Mucosa of rectum (tissue), 2 donors: Measurements from ENCODE around the gene ICAM3.
"Not testable (repeated sequence)": the region's sequence is repeated elsewhere in the genome, so short reads cannot be mapped to it uniquely, and the experiment has no call there.

Experiments used
- H3K27ac ChIP-seq, 2 donors: one replicate each; pipeline ENCODE4 v1.7.0; 2013; ENCODE audit warnings: inconsistent platforms in 2 of 2, low read depth in 2 of 2, low read length in 2 of 2
- H3K27me3 ChIP-seq, 2 donors: one replicate each; pipeline ENCODE4 v1.7.0; 2013; ENCODE audit warnings: low read length in 2 of 2; ENCODE audit not compliant: control insufficient read depth in 2 of 2, insufficient read depth in 2 of 2
- H3K36me3 ChIP-seq, 2 donors: one replicate each; pipeline ENCODE4 v1.7.0; 2013; ENCODE audit warnings: low read length in 2 of 2; ENCODE audit not compliant: control insufficient read depth in 2 of 2, insufficient read depth in 2 of 2
- H3K4me1 ChIP-seq, 2 donors: one replicate each; pipeline ENCODE4 v1.7.0; 2013; ENCODE audit warnings: low read length in 2 of 2, mild to moderate bottlenecking in 1 of 2; ENCODE audit not compliant: control insufficient read depth in 2 of 2, insufficient read depth in 2 of 2
- H3K4me3 ChIP-seq, 2 donors: one replicate each; pipeline ENCODE4 v1.7.0; 2013; ENCODE audit warnings: low read length in 2 of 2
- H3K9ac ChIP-seq, 2 donors: one replicate each; pipeline ENCODE4 v1.7.0; 2013; ENCODE audit warnings: low read length in 2 of 2, low read depth in 1 of 2, mild to moderate bottlenecking in 1 of 2
- H3K9me3 ChIP-seq, 2 donors: one replicate each; pipeline ENCODE4 v1.7.0; 2013; ENCODE audit warnings: low read length in 2 of 2; ENCODE audit not compliant: control insufficient read depth in 2 of 2
- donor health status: healthy.
- donor health status: Normal muscosa, but diverticular disease.

The ICAM3 gene

DNA sequence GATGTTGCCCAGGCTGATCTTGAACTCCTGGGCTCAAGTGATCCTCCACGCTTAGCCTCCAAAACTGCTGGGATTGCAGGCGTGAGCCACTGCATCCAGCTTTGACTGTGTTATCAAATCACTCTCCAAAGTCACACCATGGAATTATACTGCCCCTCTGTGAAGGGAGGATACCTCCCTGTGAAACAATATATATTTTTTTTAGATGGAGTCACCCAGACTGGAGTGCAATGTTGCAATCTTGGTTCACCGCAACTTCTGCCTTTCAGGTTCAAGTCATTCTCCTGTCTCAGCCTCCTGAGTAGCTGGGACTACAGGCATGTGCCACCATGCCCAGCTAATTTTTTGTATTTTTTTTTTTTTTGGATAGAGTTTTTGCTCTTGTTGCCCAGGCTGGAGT lies 33.3 kb upstream of the ICAM3 start:
- H3K4me1 ChIP-seq, result no peaks in the 10 kb centered on the region
- no peak overlapping the region for H3K4me3 ChIP-seq
- H3K9ac ChIP-seq, result no peak overlapping the region
- H3K27ac ChIP-seq, result no peak overlapping the region
- H3K9me3 ChIP-seq, result no peaks in the 10 kb centered on the region
- no peaks in the 10 kb centered on the region for H3K27me3 ChIP-seq
- H3K36me3 ChIP-seq, result peaks cover 19 to 28% of the 10 kb centered on the region in 2 donors

DNA sequence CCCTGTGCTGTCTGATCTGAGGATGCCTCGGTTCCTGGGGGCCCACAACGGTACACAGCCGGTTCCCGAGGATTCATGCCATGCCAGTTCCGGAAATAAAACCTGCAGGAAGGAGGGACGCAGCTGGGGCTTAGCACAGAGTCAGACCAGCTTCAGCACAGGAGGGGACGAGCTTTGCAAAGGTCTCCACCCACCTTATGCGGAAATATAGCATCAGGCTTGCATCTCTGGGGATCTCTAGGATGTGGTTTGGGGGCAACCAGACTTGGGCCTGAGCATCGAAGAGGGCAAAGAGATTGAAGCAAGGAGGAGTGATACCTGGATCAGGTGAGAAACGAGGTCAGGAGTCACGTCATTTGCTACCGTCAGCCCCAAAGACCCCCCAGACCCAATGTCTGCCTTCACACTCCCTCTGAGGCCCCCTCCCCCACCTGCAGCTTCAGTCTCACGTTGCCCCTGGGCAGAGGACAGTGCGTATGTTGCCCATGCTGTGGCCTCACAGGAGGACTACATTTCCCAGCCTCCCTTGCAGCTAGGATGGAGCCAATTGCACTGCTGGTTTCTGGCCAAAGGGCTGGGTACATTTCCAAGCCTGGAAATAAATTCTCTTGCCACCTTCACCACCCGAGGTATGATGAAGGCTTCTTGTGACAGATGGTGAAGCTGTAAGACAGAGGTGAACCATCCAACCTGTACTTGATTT lies 28.8 kb upstream of the ICAM3 start:
- H3K27me3 ChIP-seq, result no peaks in the 10 kb centered on the region
- H3K9ac ChIP-seq, result no peak overlapping the region
- no peak overlapping the region for H3K27ac ChIP-seq
- peaks cover 39 to 52% of the 10 kb centered on the region in 2 donors for H3K36me3 ChIP-seq
- no peaks in the 10 kb centered on the region for H3K9me3 ChIP-seq
- no peaks in the 10 kb centered on the region for H3K4me1 ChIP-seq
- no peak overlapping the region for H3K4me3 ChIP-seq

DNA sequence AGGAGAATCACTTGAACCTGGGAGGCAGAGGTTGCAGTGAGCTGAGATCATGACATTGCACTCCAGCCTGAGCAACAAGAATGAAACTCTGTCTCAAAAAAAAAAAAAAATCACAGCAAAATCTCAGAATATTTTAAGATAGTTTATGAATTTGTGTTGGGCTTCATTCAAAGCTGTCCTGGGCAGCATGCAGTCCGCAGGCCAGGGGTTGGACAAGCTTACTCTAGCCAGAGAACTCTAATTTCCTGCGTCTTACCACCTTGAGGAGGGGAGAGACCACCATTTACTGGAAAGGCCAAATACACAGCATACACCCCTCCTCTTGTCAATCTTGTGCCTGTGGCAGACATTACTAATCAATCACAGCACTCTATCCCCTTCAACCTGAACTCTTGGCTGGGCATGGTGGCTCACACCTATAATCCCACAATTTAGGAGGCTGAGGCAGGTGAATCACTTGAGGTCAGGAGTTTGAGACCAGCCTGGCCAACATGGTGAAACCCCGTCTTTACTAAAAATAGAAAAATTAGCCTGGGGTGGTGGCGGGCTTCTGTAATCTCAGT lies 27.6 kb upstream of the ICAM3 start:
- not testable (repeated sequence) for H3K9me3 ChIP-seq, H3K27ac ChIP-seq, H3K4me3 ChIP-seq, H3K4me1 ChIP-seq, H3K9ac ChIP-seq, H3K27me3 ChIP-seq
- H3K36me3 ChIP-seq, result peaks cover 47 to 59% of the 10 kb centered on the region in 2 donors

DNA sequence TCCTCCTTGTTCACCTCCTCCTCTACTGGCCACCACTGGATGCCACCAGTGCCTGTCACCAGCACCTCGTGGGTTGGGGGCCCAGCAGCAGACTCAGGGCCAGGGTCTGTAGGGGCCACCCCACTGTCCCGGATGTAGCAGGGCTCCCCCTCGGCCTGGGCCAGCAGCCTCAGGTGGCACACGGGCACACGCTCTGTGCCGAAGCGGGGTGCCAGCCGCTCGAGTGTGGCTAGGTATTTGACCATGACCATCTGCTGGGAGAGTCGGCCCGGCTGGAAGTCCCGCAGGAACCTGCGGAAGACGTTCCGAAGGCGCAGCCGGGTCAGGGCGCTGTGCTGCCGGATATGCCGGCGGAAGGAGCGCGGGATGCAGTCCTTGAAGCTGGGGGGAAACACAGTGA lies 26.1 kb upstream of the ICAM3 start:
- H3K36me3 ChIP-seq, result peaks cover 49 to 66% of the 10 kb centered on the region in 2 donors
- H3K9ac ChIP-seq, result no peak overlapping the region
- H3K27ac ChIP-seq, result no peak overlapping the region
- no peaks in the 10 kb centered on the region for H3K4me1 ChIP-seq
- no peaks in the 10 kb centered on the region for H3K9me3 ChIP-seq
- no peak overlapping the region for H3K4me3 ChIP-seq
- H3K27me3 ChIP-seq, result no peaks in the 10 kb centered on the region

DNA sequence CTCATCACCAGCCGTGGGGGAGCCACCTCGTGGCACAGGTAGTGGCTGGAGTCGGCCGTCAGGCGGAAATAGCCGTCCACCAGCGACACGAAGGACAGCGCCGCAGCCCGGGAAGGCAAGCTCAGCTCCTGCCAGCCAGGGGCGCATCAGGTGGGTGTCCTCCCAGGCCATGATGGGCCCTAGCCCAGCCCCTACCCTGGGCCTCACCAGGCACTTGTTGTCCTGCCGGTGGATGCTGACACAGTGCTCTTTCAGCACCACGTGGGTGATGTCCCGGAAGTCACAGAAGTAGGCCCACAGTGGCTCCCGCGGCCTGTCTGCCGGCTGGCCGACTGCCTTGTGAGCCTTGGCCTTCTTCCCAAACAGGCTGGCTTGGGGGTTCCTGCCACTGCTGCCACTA lies 25.2 kb upstream of the ICAM3 start:
- Histone ChIP-seq H3K27me3 (no peaks in the 10 kb centered on the region), H3K36me3 (peaks cover 48 to 66% of the 10 kb centered on the region in 2 donors), H3K4me3 (no peak overlapping the region), H3K9ac (no peak overlapping the region), H3K9me3 (no peaks in the 10 kb centered on the region), H3K4me1 (no peaks in the 10 kb centered on the region), H3K27ac (no peak overlapping the region)

DNA sequence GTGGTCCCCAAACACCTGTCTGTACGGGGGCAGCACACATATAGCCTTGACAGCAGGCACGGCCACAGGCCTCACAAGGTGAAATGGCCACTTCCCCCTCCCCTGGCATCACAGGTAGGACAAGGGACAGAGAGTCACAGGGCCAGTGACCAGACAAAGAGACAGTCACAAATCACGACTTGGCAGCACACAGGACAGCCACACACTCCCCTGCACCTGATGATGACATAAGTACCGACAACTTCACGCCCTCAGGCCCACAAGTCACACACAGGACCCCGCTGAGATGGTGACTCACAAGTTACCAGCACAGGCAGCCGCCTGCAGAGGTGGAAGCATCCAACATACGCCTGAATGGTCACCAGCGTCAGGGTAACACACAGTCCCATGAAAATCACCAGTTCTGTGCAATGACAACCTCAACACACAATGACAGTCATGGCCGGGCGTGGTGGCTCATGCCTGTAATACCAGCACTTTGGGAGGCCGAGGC lies 24.4 kb upstream of the ICAM3 start:
- Histone ChIP-seq H3K4me3 (no peak overlapping the region), H3K27ac (no peak overlapping the region), H3K4me1 (no peaks in the 10 kb centered on the region), H3K27me3 (no peaks in the 10 kb centered on the region), H3K9me3 (no peaks in the 10 kb centered on the region), H3K9ac (no peak overlapping the region), H3K36me3 (peaks cover 44 to 67% of the 10 kb centered on the region in 2 donors)

DNA sequence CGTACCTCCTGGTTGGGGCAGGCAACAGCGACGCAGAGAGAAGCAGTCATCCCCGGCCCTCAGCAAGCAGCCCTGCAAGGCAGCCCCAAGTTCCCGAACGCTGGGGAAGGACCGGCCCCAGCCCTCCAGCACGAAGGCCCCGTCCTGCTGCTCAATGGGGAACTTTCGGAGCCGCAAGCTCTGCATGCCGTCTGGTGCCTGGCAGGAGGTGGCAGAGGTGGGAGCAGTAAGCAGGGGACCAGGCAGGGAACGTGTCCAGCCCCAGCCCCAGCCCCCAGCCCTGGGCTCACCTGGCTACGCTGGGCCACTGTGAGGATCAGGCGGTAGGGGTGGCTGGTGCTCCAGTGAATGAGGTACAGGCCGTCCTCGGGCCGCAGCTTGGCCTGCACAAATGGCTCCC lies 22.8 kb upstream of the ICAM3 start:
- H3K36me3 ChIP-seq, result peaks cover 41 to 66% of the 10 kb centered on the region in 2 donors
- no peak overlapping the region for H3K9ac ChIP-seq
- H3K27ac ChIP-seq, result no peak overlapping the region
- H3K4me1 ChIP-seq, result no peaks in the 10 kb centered on the region
- no peaks in the 10 kb centered on the region for H3K9me3 ChIP-seq
- no peaks in the 10 kb centered on the region for H3K27me3 ChIP-seq
- no peak overlapping the region for H3K4me3 ChIP-seq

DNA sequence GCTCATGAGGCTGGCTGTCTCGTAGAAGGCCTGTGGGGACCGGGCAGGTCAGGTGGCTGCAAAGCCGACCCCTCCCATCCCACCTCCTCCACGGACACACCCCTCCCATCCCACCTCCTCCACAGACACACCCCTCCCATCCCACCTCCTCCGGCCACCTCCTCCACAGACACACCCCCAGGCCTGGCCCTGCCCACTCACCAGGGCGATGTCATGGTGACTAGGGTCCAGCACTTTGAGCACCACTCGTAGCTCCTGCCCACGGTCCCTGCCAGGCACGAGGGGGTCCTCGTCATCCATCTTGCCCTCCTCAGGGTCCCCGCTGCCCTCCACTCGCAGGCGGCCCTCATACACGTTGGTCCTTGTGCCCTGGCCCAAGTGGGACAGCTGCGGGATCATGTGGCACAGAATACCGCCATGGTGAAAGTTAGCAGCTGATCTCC lies 22.2 kb upstream of the ICAM3 start:
- peaks cover 44 to 65% of the 10 kb centered on the region in 2 donors for H3K36me3 ChIP-seq
- no peak overlapping the region for H3K4me3 ChIP-seq
- no peak overlapping the region for H3K27ac ChIP-seq
- no peaks in the 10 kb centered on the region for H3K27me3 ChIP-seq
- H3K9ac ChIP-seq, result no peak overlapping the region
- no peaks in the 10 kb centered on the region for H3K9me3 ChIP-seq
- H3K4me1 ChIP-seq, result no peaks in the 10 kb centered on the region

DNA sequence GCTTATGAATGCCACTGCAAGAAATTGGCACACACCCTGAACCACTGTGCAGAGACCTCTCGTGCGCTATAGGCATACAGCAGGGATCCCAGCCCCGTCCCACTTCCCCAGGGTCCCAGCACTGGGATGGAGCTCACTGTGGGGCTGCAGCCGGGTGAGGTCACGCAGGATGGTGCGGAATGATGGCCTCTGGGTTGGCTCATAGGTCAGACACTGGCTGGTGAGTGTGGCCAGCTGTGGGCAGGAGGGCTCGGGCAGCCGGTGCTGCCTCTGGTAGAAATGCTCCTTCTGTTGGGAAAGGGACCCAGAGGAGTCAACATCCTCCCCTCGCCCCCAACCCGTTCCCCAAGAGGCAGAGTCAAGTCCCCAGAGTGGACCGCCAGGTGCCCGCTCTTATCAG lies 17.0 kb upstream of the ICAM3 start:
- H3K9ac ChIP-seq, result no peak overlapping the region
- H3K4me1 ChIP-seq, result no peaks in the 10 kb centered on the region
- H3K4me3 ChIP-seq, result no peak overlapping the region
- H3K36me3 ChIP-seq, result peaks cover 31 to 51% of the 10 kb centered on the region in 2 donors
- no peak overlapping the region for H3K27ac ChIP-seq
- H3K27me3 ChIP-seq, result no peaks in the 10 kb centered on the region
- H3K9me3 ChIP-seq, result no peaks in the 10 kb centered on the region

DNA sequence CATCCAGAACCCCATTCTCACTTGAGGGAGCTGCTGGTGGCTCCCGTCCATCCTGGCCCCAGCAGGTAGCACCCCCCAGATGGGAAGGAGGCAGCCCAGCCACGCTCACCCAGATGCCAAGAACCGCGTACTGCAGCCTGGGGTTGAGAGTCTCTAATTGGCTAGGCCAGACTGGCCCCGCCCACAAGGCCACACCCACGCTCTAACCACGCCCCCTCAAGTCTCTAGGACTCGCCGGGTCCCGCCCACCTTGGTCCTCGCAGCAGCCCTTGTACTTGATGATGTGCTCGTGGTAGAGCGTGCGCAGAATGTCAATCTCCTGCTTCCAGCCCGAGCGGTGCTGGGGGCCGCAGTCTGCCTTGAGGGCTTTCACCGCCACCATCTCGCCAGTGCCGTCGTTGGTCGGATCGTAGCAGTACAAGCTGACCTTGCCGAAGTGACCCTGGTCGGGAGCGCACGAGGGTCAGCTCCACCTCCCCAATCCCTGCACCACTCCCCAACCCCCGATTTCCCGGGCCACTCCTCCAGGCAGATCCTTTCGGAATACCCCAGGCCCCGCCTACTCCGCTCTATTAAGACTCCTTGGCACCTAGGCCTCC lies 14.5 kb upstream of the ICAM3 start:
- Histone ChIP-seq H3K4me3 (no peak overlapping the region), H3K9ac (no peak overlapping the region), H3K4me1 (no peaks in the 10 kb centered on the region), H3K27me3 (no peaks in the 10 kb centered on the region), H3K36me3 (peaks cover 32 to 45% of the 10 kb centered on the region in 2 donors), H3K27ac (no peak overlapping the region), H3K9me3 (no peaks in the 10 kb centered on the region)
